Inflammatory macrophage (primary cell): ENCODE results near the gene EFNA3.
A peak's percentile ranks its signal among the peaks of the same experiment; 100 is the strongest.

Source experiments
- DNase-seq, 2 donors: peaks; one replicate each; pipeline ENCODE4 v3.0.0-alpha.2; 2020 to 2022

The EFNA3 gene

GRCh38 chr1:155134880-155135414 is 56.3 kb downstream of the EFNA3 start:
- DNase-seq: peak; percentile 93 to 96

DNA sequence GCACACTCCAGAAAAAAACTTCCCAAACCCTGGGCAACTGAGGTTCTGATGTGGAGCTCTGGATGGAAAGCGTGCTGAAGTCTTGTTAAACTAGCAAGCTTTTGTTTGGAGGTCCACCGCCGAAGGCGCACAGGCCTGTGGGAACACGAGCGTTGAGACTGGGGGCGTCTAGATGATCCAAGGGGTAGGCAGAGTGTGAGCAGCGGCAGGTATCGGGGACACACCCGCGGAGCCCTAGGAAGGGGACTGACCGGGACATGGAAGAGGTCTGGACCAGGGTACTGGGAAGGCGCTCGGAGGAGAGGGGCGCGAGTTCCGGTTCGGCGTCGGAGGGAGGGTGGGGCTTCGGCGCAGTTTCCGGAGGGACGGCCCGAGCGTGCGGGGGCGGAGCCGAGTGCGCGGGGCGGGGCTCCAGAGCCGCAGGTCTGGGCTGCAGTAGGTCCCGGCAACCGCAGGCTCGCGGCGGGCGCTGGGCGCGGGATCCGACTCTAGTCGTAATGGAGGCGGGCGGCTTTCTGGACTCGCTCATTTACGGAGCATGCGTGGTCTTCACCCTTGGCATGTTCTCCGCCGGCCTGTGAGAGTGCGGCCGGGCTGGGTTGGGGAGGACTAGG is 56.9 kb downstream of the EFNA3 start, which contains the start of gene SLC50A1:
Gene SLC50A1, plus strand, starts transcription at position 438 of the 614 bp plus-strand sequence. Its CDS starts 60 bp downstream, at position 498.
- peak; percentile 96 to 97 for DNase-seq

DNA sequence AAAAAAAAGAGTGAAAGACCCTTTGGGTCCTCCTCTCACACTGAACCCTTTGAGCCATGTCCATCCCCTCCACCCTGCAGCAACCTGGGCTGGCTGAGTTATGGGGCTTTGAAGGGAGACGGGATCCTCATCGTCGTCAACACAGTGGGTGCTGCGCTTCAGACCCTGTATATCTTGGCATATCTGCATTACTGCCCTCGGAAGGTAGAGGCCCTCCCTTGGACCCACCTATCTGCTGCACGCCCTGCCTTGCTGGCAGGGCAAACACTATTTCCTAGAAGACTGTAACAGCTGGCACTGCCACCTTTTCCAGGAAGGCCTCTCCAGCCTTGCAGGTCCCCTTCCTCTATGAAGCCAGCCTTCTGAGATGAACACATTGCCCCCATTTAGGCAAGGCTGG is 58.1 kb downstream of the EFNA3 start:
- no peak for DNase-seq
